HG03175 (cell line): Measurements from ENCODE around the gene COL6A2.

Source experiments
- ATAC-seq: cut with Tn5 transposase; IDR thresholded peaks from one replicate; pipeline ENCODE4 v1.9.1; 2021; ENCODE audit warnings: mild to moderate bottlenecking, moderate library complexity; ENCODE audit not compliant: unreplicated experiment

Gene COL6A2

DNA sequence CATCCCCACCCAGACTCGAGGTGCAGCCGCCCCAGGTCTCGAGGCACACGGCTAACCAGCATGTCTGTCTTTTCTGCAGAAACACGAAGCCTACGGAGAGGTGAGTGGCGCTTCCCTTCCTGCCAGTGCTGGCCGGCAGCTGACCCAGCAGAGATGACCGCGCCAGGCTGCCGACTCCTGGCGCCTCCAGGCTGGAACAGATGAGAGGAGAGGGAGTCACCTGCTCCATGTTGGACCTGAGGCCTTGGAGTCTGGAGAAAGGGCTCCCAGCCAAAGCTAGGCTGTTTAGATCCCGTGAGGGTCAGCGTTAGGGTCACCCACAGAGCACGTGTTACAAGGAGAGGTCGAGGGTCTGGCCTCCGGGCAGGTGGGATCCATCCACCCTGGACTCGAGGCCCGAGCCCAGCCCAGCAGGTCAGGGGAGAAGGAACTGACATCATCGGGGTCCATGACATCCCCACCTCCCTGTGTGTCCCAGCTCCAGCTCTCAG, 14.9 kb downstream of the COL6A2 start:
- ATAC-seq, result no peak

DNA sequence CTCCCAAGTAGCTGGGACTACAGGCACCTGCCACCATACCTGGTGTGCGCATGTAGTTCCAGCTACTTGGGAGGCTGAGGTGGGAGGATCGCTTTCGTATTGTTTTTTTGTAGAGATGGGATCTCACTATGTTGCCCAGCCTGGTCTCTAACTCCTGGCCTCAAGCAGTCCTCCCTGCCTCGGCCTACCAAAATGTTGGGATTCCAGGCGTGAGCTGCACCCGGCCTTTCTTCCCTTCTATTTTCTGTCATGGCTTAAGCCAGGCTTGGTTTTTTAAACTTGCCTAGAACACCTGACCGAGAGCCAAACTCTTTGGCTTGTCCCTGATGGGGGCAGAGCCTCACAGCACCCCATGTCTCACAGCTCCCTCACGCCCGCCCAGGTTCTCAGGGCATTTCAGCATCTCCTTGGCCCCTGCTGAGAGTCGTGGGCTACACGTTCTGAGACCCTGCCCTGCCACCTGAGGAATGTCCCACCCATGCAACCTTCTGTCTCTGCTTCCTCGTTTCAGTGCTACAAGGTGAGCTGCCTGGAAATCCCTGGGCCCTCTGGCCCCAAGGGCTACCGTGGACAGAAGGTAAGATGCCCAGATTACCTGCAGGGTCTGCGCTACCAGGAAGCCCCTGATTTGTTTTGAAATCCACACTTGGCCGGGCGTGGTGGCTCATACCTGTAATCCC, 15.7 kb downstream of the COL6A2 start:
- ATAC-seq, result no peak

GRCh38 chr21:46114963-46115362, 17.1 kb downstream of the COL6A2 start:
- no peak for ATAC-seq

DNA sequence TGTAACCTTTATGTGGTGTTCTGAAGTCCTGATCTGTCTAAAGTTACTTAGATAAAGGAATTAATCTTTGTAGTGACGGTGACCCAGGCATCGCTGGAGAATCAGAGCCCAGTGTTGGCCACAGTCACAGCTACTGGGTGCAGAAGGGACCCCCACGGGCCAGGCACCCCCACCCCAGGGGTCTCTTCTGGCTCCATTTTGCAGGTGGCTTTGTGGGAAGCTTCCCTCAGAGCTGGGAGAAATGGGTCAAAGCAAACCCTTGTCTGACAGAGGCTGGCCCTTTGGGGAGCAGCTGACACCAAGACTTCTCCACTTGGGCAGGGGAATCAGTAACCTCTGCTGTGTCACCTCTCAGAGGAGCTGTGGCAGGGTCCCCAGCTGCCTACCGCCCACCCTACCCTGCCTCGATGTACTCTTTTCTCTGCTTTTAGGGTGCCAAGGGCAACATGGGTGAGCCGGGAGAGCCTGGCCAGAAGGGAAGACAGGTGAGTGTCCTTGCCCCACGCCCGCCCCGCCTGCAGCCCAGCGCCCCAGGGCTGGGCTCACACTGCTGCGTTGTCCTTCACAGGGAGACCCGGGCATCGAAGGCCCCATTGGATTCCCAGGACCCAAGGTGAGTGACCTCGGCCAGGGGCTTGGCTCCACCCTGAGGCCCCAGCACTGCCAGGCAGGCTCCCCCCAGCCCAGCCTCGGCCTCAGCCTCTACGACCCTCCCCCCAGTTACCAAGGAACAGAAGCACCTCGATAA, 17.7 kb downstream of the COL6A2 start:
- no peak for ATAC-seq

- ATAC-seq, result no peak
These were observed 18.4 kb downstream of the COL6A2 start for GRCh38 chr21:46116189-46116775.

DNA sequence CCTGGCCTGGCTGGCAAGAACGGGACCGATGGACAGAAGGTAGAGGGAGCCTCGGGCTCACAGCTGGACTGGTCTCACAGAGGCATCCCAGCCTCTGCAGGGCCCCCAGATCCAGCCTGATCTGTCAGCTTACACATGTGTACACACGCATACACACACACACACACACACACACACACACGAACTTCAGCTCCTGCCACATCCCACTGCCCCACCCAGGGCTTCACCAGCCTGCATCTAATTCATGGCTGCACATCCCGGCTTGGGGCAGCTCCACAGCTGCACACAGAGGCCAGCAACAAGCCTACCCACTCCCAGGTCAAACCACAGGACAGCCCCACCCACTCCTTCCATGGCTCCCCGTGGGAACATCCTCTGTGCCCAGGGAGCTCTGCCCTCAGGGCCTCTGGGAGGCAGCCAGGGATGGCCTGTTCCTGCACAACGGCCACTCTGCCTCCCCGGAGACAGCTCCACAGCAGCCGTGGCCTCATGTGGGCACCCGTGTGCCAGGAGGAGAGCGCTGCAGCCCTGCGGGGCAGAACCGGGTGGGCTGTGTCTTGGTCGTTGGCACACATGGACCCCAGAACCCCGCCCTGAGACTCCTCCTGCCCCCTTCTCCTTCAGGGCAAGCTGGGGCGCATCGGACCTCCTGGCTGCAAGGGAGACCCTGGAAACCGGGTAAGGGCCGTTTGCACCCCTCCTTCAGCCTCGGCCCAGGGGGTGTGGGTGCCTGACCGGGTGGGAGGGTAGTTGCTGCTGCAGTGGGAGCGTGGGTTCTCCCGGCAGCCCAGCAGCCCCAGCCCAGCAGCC, 19.1 kb downstream of the COL6A2 start:
- no peak for ATAC-seq

DNA sequence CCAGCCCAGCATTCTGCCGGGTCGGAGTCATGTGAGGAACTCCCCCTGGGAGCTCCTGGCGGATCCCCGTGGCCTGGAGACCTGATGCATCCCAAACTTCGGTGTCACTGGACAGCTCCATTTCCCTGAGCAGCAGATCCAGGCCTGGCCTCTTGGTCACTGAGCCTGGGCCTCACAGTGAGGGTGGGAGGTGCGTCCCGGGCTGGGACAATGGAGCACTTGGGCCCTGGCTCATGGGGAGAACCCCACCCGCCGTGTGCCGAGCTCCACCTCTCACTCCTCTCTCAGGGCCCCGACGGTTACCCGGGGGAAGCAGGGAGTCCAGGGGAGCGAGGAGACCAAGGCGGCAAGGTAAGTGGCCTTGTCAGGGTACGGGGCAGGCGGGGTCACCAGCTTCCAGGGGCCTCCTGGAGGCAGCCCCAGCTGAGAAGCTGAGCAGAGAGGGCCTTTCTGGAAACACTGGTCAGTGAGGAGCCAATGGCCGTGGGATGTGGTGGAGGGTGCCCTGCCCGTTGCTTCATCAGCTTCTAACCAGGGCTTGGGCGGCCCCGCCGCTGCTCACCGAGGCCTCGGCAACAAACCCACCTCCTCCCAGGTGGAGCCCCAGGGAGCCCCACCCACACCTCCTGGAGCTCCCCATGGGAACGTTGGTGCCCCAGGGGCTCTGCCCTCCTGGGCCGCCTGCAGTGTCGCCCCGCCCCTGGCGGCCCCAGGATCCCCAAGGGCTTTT, 19.8 kb downstream of the COL6A2 start:
- ATAC-seq, result no peak

DNA sequence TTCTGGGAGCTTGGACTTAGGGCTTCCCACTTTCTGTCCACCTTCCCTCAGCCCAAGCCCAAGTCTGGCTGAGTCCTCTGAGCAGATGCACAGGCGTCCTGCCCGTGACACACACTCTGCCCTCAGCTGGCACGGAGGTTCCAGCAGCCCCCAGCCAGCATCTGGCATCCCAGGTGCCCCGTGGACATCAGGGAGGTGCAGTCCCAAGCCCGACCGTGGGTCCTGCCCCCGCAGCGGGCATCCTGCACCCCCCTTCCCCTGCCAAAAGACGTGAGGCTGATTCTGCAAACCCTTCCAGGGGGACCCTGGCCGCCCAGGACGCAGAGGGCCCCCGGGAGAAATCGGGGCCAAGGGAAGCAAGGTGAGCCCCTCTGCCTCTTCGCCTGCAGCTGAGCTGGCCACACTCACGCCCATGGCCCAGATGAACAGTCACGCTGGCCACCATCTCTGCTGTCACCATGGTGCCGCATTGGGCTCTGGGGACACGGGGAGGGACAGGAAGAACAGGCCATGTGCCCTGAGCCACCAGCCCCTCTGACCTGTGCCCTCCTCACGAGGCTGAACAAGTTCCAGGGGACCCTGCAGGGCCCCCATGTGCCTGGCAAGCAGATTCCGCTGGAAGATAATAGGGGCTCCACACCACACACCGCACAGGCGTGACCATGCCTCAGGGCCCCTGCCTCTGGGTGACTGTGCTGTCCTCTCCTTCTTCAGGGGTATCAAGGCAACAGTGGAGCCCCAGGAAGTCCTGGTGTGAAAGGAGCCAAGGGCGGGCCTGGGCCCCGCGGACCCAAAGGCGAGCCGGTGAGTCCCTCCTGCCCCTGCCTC, 20.6 kb downstream of the COL6A2 start:
- no peak for ATAC-seq

- no peak for ATAC-seq
These were observed 21.3 kb downstream of the COL6A2 start for GRCh38 chr21:46119144-46119636.

DNA sequence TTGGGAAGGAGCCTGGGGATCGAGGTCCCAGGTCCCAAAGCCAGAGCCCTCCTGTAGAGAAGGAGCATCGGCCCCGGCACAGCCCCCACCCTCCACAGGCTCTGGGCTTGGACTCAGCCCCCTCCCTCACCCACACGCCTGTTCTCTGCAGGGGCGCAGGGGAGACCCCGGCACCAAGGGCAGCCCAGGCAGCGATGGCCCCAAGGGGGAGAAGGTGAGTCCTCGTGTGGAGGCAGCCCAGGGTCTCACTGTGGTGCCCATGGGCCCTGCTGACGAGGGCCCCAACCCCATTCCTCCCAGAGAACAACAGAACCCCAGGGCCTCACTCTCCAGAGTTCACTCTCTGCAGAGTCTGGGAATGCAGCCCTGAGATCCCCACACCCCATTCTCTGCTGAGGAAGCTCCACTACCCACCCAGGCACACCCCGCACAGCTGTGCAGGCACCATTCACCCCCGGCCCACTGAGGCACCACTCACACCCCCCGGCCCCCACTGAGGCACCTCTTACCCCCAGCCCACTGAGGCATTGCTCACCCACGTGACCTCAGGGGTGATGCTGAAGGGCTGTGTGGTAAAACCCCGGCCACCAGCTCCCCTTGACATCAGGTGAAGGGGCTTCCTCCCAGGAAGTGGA, 21.8 kb downstream of the COL6A2 start:
- ATAC-seq, result no peak

DNA sequence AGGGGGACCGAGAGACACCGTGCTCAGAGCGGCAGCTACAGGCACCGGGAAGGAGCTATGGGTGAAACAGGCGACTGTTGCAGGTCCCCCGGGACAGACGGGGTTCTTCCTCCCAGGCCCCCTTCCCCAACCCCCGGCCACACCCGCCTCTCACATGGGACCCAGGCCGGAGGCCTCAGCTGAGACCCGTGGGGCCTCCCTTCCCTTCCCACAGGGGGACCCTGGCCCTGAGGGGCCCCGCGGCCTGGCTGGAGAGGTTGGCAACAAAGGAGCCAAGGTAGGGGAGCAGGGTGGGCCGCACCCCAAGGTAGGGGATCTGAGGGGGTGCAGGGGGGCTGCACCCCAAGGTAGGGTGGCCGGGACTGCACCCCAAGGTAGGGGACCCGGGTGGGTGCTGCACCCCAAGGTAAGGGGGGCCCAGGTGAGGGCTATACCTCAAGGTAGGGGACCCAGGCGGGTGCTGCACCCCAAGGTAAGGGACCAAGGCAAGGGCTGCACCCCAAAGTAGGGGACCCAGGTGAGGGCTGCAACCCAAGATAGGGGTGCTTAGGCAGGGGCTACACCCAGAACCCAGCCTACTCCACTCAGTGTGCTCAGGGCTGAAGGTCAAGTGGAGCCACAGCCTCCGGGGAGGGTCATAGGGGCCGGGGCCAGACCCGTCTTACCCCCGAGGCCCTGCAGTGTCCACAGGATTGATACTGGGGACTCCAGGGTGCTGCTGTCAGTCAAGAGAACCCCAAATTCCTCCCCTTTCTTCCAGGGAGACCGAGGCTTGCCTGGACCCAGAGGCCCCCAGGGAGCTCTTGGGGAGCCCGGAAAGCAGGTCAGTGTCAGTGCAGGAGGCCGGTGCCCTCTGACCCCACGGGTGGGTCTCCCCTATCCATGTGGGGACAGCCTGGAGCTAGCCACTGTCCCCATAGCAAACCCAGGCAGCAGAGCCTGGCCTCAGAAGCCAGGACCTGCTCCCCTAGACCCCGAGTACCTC, 22.7 kb downstream of the COL6A2 start:
- ATAC-seq, result no peak

DNA sequence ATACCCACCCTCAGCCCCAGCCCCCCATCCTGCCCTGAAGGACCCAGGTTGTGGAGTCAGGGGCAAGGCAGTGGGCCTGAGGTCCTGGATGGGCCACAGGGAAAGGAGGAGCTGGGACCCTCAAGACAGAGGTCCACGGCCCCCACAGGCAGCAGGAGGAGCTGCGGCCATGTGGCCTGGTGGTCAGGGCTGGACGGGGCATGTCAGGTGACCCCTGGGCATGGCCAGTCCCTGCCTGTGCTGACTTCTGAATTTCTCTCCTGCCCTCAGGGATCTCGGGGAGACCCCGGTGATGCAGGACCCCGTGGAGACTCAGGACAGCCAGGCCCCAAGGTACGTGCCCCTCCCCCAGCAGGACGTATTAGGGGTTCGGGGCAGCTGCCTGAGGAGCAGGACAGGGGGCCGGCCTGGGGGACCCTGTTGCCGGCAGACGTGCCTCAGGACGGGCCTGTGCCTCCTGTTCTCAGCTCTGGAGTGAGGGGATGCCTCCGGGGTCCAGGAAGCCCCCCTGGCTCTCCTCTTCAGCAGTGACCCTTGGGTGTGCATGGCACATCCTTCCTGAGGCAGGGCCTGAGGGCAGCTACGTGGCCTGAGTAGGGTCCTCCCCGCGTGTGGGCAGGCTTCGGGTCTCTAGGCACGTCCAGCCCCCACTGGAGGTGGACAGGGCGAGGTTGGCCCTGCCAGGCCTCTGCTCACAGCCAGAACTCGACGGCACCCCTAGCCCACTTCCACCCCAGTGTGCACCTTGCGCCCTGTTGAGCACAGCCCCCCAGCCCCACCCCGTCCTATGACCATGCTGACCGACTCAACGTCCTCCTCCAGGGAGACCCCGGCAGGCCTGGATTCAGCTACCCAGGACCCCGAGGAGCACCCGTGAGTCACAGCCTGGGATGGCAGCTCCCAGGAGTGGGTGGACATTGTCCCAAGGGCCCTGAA, 23.6 kb downstream of the COL6A2 start:
- no peak for ATAC-seq

DNA sequence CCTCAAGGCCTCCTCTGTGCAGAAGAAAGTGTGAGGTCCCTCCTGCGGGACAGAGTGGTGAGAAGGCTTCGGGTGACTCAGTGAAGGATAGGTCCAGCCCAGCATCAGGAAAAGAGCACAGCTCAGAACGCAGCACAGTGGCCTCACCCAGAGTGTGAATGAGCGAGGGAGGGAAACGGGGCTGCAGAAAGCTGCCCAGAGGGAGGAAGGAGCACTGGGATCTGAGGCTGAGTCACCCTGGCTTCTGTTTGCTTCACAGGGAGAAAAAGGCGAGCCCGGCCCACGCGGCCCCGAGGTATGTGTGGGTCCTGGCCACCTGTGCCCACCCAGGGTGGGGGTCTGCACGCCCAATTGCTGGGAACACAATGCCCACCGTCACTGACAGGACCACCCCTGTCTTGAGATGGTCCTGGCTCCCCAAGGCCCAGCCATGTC, 24.3 kb downstream of the COL6A2 start:
- no peak for ATAC-seq

DNA sequence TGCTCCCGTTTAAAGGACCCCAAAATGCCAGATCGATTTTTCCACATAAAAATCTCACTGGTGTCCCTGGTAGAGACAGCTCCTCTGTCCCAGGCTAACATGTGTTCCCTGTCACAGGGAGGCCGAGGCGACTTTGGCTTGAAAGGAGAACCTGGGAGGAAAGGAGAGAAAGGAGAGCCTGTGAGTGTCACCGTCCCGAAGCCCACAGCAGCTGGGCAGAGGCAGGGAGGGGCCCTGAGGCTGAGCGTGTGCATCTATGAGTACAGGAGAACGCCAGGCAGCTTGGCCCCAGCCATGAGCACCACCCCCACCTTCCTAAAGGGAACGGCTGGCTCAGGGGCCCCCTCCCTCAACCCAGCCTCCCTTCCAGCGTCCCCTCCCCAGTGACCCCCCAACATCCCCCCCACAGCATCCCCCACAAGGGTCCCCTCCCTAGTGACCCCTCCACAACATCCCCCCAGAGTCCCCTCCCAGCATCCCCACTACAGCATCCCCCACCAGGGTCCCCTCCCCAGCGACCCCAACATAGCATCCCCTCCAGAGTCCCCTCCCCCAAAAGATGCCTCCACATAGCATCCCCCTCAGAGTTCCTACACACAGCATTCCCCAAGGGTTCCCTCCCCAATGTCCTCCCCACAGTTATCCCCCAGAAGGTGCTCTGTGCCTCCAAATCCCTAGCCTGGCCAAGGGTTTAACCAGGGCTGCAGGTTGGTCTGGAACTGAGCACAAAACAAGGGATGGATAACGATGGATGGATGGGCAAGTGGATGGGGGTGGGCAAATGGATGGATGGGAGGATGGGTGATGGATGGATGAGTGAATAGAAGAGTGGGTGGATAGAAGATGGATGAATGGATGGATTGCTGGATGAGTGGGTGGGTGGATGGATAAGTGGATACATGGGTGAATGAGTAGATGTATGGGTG, 25.1 kb downstream of the COL6A2 start:
- ATAC-seq, result no peak

GRCh38 chr21:46124083-46124925, 26.4 kb downstream of the COL6A2 start:
- ATAC-seq, result no peak
